HepG2 (cell line): ENCODE data around the gene SPSB1. TPM values are rescaled to one million over a fixed set of nuclear protein-coding genes. Genes with fewer than 3 reads are reported as not detected.

Experiments used
- ATAC-seq: fragments of 200-7000 bp; cut with Tn5 transposase; 3 replicates; pipeline ENCODE4 v1.9.1; 2020; ENCODE audit warnings: mild to moderate bottlenecking, moderate library complexity
- BruUV-seq: library from RNA; stranded (reverse); fragments of 400-500 nt; replicated peaks from 2 replicates; lab custom pipeline; 2021; lab: Mats Ljungman, UMichigan
- CTCF ChIA-PET: fragments of 300-600 bp; formaldehyde crosslinking; extraction: SDS; loops from one replicate; lab custom pipeline; 2021; ENCODE audit warnings: low total read pairs, inconsistent platforms, low intra/inter-chr PET ratio; lab: Yijun Ruan, JAX
- POLR2A ChIA-PET: fragments of 350-600 bp; sonication (Branson Sonifier 250); formaldehyde crosslinking; loops from one replicate; lab custom pipeline; 2020; ENCODE audit warnings: antibody characterized with exemption, inconsistent platforms; lab: Yijun Ruan, JAX
- DNase-seq: peaks from one replicate; pipeline ENCODE4 v3.0.0-alpha.2; 2015; ENCODE audit warnings: low spot score
- FAIRE-seq: peaks from 3 replicates; lab custom pipeline; 2011; peaks lifted over from hg19 to GRCh38; lab: Jason Lieb, UNC
- H2AFZ ChIP-seq: one replicate; pipeline ENCODE4 v1.6.1; 2011; ENCODE audit warnings: low read length, inconsistent platforms
- H3K27ac ChIP-seq: fragments of 300-600 bp; 3 replicates; pipeline ENCODE4 v1.8.0; 2011; ENCODE audit warnings: mixed run types, mild to moderate bottlenecking, mixed read lengths, low read length, inconsistent platforms; ENCODE audit not compliant: insufficient read depth; ENCODE audit errors: extremely low read length
- H3K27me3 ChIP-seq, 2 experiments: fragments of 200-600 bp in 1 of 2; 2 replicates in 1 of 2; 3 replicates in 1 of 2; pipeline versions ENCODE4 v1.6.0 to v1.8.0; 2011; ENCODE audit warnings: low read length in 2 of 2, mild to moderate bottlenecking in 2 of 2, moderate library complexity in 2 of 2, inconsistent platforms in 1 of 2; ENCODE audit not compliant: insufficient read depth in 2 of 2, control insufficient read depth in 1 of 2
- H3K36me3 ChIP-seq, 2 experiments: fragments of 200-600 bp in 1 of 2; replicated peaks in 1 of 2; 2 replicates in 1 of 2; 3 replicates in 1 of 2; pipeline versions ENCODE4 v1.5.1 to v1.8.0; 2011; ENCODE audit warnings: low read length in 2 of 2, inconsistent platforms in 1 of 2; ENCODE audit not compliant: insufficient read depth in 2 of 2, control insufficient read depth in 1 of 2
- H3K4me1 ChIP-seq: 2 replicates; pipeline ENCODE4 v1.5.1; 2012; ENCODE audit warnings: low read length, inconsistent platforms; ENCODE audit not compliant: insufficient read depth
- H3K4me2 ChIP-seq: 2 replicates; pipeline ENCODE4 v1.6.0; 2011; ENCODE audit warnings: low read depth, low read length, inconsistent platforms
- H3K4me3 ChIP-seq, 3 experiments: fragments of 200-600 bp in 1 of 3; sonication (generic), shearing (Covaris generic) in 1 of 3; replicated peaks in 1 of 3; 2 replicates each; pipeline ENCODE4 v1.5.1; 2011 to 2016; ENCODE audit warnings: low read length in 3 of 3, inconsistent platforms in 2 of 3, low read depth in 2 of 3, mild to moderate bottlenecking in 2 of 3, control low read depth in 1 of 3, mixed read lengths in 1 of 3; ENCODE audit not compliant: insufficient read depth in 1 of 3
- H3K79me2 ChIP-seq: one replicate; pipeline ENCODE4 v1.6.1; 2011; ENCODE audit warnings: low read length, inconsistent platforms; ENCODE audit not compliant: insufficient read depth
- H3K9ac ChIP-seq: 2 replicates; pipeline ENCODE4 v1.6.0; 2011; ENCODE audit warnings: mild to moderate bottlenecking, low read depth, low read length, inconsistent platforms; ENCODE audit not compliant: insufficient read depth
- H3K9me3 ChIP-seq: 2 replicates; pipeline ENCODE4 v1.5.1; 2012; ENCODE audit warnings: mild to moderate bottlenecking, low read length
- H4K20me1 ChIP-seq: 2 replicates; pipeline ENCODE4 v1.6.0; 2011; ENCODE audit warnings: inconsistent platforms, mild to moderate bottlenecking, low read length, moderate library complexity; ENCODE audit not compliant: insufficient read depth
- MAFF ChIP-seq: IDR thresholded peaks from 2 replicates; pipeline ENCODE4 v1.6.1; 2011; ENCODE audit warnings: low read depth, low read length, improper control_type of control experiment
- MAFK ChIP-seq, 2 experiments: IDR thresholded peaks in 1 of 2; conservative IDR thresholded peaks in 1 of 2; 2 replicates each; pipeline ENCODE4 v1.6.1; 2011; ENCODE audit warnings: improper control_type of control experiment in 2 of 2, low read length in 2 of 2
- NR2F2 ChIP-seq: IDR thresholded peaks from 2 replicates; pipeline ENCODE4 v1.6.1; 2012; ENCODE audit warnings: low read depth, inconsistent platforms, borderline replicate concordance
- SRF ChIP-seq: IDR thresholded peaks from 2 replicates; pipeline ENCODE4 v1.6.1; 2011; ENCODE audit warnings: mild to moderate bottlenecking, low read depth, low read length, moderate library complexity
- ZNF713 ChIP-seq: sonication (generic); formaldehyde crosslinking; IDR thresholded peaks from 2 replicates; pipeline ENCODE4 v1.4.0; 2020; ENCODE audit warnings: mild to moderate bottlenecking, missing genetic modification reagents
- WGBS: methylation state at CpG from one replicate; pipeline ENCODE4 v1.1.6; 2017; ENCODE audit warnings: low lambda C conversion rate; 5-methylcytosine and 5-hydroxymethylcytosine counted together
- in situ Hi-C: cut with HindIII; loops from 2 replicates; pipeline ENCODE4 v1.10.0; 2017; ENCODE audit warnings: low pct_unique_long_range_greater_than_20kb; ENCODE audit not compliant: extremely low pct_ligation_motif_present
- intact Hi-C: fragments of 100-400 bp; cut with micrococcal nuclease; formaldehyde crosslinking; loops from one replicate; pipeline ENCODE4 v1.10.0; 2022; ENCODE audit not compliant: unreplicated experiment
- polyA plus RNA-seq, 8 experiments: library from polyadenylated mRNA; depleted of rRNA in 3 of 8; stranded (reverse) in 7 of 8; unstranded in 1 of 8; fragments of >200 nt; fragmentation: Illumina TruSeq in 4 of 8; extraction: Trizol in 4 of 8; gene quantifications; 2 replicates each; pipeline versions ENCODE4 v1.2.1 to v1.2.3, GENCODE V29; 2011 to 2016; ENCODE audit warnings: low read depth in 4 of 8, missing spikeins in 1 of 8, mixed read lengths in 1 of 8; ENCODE audit not compliant: insufficient read depth in 1 of 8
- total RNA-seq, 5 experiments: library from RNA; depleted of rRNA; stranded (reverse); fragments of >200 nt; fragmentation: Illumina TruSeq; extraction: Trizol; gene quantifications; 2 replicates each; pipeline ENCODE4 v1.2.3, GENCODE V29; 2016; ENCODE audit warnings: low read depth in 1 of 5
- TF ChIP-seq, protein P1 (sequence below): sonication (generic); formaldehyde crosslinking; IDR thresholded peaks from 2 replicates; pipeline ENCODE4 v1.4.0; 2020; ENCODE audit warnings: missing genetic modification reagents
- TF ChIP-seq, protein P2 (sequence below): sonication (generic); formaldehyde crosslinking; IDR thresholded peaks from 2 replicates; pipeline ENCODE4 v1.8.0; 2022; ENCODE audit warnings: missing genetic modification reagents, mild to moderate bottlenecking, moderate library complexity, borderline replicate concordance
- TF ChIP-seq, protein P3 (sequence below): IDR thresholded peaks from 2 replicates; pipeline ENCODE4 v1.6.1; 2012; ENCODE audit warnings: low read length, improper control_type of control experiment
- TF ChIP-seq, protein P4 (sequence below): IDR thresholded peaks from 2 replicates; pipeline ENCODE4 v1.6.1; 2016; ENCODE audit warnings: missing compliant biosample characterization, missing genetic modification reagents, borderline replicate concordance

The SPSB1 gene
- total and polyA plus RNA-seq, 2 of the 13 experiments (the other 11 are each of a cell fraction or from before 2014, with no cell fraction given): 5.0 to 8.0 TPM

DNA sequence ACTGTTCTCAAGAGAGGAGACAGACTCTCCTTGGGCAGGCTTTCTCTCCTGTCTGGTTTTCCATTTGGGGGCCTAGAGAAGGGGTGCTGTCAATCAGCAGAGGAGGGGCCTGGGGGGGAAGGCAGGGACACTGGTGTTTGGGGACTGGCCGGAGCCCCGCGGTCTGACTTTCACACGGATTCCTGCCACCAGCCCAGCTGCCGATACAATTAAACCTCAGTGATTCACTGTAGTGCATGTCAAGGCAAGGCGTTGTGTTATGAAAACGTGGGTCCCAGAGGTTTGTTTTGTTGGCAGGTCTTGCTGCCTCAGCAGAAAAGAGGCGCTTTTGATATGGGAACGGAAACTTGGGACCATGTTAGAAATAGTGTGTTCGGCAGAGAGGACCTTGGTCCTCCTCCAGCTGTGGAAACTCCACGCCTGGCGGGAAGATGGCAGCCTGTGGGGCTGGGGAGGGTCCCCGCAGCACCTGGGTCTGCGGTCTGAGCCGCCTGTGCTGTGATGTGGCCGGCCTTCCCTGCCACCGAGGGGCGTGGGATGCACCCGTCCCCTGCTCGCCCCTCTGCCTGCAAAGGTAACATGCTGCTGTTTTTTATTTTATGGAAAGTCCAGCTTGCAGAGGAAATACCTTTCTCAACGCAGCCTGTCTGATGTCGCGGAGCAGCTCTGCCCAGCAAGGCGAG is 47.6 kb downstream of the SPSB1 start:
- Histone ChIP-seq H4K20me1 (no peaks in the 10 kb centered on the region), H3K4me3 (no peak overlapping the region), H3K27ac (no peak overlapping the region), H3K9ac (no peak overlapping the region), H3K4me2 (no peak overlapping the region), H3K9me3 (no peaks in the 10 kb centered on the region), H3K36me3 (no peaks in the 10 kb centered on the region), H3K27me3 (no peaks in the 10 kb centered on the region), H3K4me1 (peaks cover 13% of the 10 kb centered on the region), H3K79me2 (no peaks in the 10 kb centered on the region), H2AFZ (no peak overlapping the region)
- TF ChIP-seq, protein P1, sequence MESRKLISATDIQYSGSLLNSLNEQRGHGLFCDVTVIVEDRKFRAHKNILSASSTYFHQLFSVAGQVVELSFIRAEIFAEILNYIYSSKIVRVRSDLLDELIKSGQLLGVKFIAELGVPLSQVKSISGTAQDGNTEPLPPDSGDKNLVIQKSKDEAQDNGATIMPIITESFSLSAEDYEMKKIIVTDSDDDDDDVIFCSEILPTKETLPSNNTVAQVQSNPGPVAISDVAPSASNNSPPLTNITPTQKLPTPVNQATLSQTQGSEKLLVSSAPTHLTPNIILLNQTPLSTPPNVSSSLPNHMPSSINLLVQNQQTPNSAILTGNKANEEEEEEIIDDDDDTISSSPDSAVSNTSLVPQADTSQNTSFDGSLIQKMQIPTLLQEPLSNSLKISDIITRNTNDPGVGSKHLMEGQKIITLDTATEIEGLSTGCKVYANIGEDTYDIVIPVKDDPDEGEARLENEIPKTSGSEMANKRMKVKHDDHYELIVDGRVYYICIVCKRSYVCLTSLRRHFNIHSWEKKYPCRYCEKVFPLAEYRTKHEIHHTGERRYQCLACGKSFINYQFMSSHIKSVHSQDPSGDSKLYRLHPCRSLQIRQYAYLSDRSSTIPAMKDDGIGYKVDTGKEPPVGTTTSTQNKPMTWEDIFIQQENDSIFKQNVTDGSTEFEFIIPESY (CRISPR knock-in tag): 0 out of 2 replicates have a peak, but pooled peaks have one; percentile 4
- TF ChIP-seq, protein P2, sequence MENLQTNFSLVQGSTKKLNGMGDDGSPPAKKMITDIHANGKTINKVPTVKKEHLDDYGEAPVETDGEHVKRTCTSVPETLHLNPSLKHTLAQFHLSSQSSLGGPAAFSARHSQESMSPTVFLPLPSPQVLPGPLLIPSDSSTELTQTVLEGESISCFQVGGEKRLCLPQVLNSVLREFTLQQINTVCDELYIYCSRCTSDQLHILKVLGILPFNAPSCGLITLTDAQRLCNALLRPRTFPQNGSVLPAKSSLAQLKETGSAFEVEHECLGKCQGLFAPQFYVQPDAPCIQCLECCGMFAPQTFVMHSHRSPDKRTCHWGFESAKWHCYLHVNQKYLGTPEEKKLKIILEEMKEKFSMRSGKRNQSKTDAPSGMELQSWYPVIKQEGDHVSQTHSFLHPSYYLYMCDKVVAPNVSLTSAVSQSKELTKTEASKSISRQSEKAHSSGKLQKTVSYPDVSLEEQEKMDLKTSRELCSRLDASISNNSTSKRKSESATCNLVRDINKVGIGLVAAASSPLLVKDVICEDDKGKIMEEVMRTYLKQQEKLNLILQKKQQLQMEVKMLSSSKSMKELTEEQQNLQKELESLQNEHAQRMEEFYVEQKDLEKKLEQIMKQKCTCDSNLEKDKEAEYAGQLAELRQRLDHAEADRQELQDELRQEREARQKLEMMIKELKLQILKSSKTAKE (CRISPR knock-in tag): no peak
- no peak for TF ChIP-seq ZNF713 (CRISPR knock-in tag)
- TF ChIP-seq, protein P3, sequence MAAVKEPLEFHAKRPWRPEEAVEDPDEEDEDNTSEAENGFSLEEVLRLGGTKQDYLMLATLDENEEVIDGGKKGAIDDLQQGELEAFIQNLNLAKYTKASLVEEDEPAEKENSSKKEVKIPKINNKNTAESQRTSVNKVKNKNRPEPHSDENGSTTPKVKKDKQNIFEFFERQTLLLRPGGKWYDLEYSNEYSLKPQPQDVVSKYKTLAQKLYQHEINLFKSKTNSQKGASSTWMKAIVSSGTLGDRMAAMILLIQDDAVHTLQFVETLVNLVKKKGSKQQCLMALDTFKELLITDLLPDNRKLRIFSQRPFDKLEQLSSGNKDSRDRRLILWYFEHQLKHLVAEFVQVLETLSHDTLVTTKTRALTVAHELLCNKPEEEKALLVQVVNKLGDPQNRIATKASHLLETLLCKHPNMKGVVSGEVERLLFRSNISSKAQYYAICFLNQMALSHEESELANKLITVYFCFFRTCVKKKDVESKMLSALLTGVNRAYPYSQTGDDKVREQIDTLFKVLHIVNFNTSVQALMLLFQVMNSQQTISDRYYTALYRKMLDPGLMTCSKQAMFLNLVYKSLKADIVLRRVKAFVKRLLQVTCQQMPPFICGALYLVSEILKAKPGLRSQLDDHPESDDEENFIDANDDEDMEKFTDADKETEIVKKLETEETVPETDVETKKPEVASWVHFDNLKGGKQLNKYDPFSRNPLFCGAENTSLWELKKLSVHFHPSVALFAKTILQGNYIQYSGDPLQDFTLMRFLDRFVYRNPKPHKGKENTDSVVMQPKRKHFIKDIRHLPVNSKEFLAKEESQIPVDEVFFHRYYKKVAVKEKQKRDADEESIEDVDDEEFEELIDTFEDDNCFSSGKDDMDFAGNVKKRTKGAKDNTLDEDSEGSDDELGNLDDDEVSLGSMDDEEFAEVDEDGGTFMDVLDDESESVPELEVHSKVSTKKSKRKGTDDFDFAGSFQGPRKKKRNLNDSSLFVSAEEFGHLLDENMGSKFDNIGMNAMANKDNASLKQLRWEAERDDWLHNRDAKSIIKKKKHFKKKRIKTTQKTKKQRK: no peak
- TF ChIP-seq NR2F2: no peak
- TF ChIP-seq, protein P4, sequence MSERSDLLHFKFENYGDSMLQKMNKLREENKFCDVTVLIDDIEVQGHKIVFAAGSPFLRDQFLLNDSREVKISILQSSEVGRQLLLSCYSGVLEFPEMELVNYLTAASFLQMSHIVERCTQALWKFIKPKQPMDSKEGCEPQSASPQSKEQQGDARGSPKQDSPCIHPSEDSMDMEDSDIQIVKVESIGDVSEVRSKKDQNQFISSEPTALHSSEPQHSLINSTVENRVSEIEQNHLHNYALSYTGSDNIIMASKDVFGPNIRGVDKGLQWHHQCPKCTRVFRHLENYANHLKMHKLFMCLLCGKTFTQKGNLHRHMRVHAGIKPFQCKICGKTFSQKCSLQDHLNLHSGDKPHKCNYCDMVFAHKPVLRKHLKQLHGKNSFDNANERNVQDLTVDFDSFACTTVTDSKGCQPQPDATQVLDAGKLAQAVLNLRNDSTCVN (CRISPR knock-in tag): no peak
- no peak for TF ChIP-seq SRF
- peak; percentile 34 to 66; a peak in 2 of 4 replicates for TF ChIP-seq MAFK (conservative IDR thresholded peaks at IDR 0.05 in 1 of 2, IDR thresholded peaks at IDR 0.05 in 1 of 2; ENCODE audit: low read length in 2 of 2)
- peak; percentile 32; the same call in 1 of the 2 replicates for TF ChIP-seq MAFF
- DNase-seq (no peak), ATAC-seq (no peak), FAIRE-seq (no peak)
- BruUV-seq: no TSS peak
- intact Hi-C loops (no loop called here), in situ Hi-C loops (no loop called here)
- 95% methylated on average over 18 of the region's 24 CpGs for WGBS
- POLR2A ChIA-PET: no interaction called here
- CTCF ChIA-PET: no interaction called here
